Stimulated activated CD4-positive, alpha-beta T cell treated with anti-CD3 and anti-CD28 coated beads, Interleukin-2, amount 100 ng/mL, for 24 hours (primary cell): ENCODE results near the gene SESTD1.
A peak's percentile ranks its signal among the peaks of the same experiment; 100 is the strongest.
"Not testable (repeated sequence)": the region's sequence is repeated elsewhere in the genome, so short reads cannot be mapped to it uniquely, and the experiment has no call there.

ENCODE experiments used
- DNase-seq, 2 donors: peaks; one replicate each; pipeline ENCODE4 v3.0.0-alpha.2; 2020

The SESTD1 gene

DNA sequence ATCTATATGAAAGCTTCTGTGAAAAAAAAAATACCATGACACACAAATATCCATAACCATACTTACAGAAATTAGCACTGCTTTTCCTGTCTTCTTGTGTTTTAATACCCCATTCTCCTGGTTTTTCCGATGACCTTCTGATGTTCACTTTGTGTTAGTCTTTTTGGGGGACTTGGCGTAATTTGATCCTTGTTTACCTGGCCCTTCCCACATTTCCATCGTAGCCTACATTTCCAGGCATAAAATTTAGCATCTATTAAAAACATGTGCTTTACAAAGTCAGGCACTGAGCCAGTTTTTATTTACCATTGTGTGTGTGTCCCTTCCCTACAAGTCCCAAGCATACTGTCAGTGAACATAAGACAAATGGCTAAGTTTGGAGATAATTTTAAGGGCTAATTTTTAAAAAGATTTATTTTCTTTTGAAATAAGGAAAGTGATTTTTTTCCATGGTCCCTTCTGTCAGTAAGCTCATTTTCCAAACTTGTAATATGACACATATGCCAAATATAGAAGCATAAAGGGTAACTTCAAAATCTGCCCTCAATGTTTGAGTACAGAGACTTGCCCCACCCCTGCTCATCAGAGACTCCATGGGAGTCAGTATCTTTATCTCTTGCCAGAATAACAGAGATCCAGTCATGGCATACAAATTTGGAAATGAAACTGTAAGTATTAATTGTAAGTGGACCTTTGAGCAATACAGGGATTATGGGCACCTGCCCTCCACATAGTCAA is 27.3 kb downstream of the SESTD1 start:
- no peak for DNase-seq

DNA sequence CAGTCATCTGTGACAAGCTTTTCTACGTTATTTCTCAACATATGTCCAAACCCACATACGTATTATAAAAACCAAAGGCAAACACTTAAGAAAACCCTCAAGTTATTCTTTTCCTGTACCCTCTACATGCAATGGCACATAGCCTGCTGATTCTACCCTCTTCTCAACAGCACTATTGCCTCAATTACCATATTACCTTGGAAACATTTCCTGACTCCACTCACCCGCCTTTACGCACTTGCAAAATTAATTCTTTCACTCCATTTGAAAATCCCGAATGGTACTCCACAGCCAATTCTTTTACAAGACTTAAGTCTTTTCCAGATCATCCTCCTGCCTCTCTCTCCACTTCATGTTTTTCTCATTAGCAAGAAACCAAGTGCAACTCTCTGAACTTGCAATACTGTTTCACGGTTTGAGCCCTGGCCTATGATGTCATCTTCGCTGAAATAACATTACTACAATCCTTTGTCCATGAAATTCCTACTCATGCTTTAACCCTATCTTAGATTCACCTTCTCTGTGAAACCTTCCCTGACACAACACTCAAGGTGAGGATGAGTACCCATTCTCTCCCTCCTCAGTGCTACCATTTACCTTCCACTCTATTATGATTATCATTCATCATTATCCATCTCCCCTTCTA is 29.0 kb downstream of the SESTD1 start:
- DNase-seq, result no peak

DNA sequence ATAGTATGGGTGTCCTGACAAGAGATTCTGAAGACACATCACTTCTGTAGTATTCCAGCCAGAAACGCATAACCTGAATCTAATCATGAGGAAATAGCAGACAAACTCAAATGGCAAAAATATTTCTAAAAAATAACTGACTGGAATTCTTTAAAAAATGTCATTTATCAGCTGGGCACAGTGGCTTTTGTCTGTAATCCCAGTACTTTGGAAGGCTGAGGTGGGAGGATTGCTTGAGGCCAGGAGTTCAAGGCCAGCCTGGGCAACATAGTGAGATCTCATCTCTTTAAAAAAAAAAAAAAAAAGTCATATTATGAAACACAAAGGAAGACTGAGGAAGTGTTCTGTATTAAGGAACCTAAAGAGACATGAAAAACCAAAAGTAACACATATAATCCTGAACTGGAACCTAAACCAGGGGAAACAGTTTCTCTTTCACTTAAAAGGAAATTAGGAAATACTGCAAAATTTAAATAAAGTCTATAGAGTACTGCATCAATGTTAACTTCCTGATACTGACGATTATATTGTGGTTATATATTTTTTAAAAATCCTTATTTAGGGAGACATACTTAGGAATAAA is 29.9 kb downstream of the SESTD1 start:
- no peak for DNase-seq

DNA sequence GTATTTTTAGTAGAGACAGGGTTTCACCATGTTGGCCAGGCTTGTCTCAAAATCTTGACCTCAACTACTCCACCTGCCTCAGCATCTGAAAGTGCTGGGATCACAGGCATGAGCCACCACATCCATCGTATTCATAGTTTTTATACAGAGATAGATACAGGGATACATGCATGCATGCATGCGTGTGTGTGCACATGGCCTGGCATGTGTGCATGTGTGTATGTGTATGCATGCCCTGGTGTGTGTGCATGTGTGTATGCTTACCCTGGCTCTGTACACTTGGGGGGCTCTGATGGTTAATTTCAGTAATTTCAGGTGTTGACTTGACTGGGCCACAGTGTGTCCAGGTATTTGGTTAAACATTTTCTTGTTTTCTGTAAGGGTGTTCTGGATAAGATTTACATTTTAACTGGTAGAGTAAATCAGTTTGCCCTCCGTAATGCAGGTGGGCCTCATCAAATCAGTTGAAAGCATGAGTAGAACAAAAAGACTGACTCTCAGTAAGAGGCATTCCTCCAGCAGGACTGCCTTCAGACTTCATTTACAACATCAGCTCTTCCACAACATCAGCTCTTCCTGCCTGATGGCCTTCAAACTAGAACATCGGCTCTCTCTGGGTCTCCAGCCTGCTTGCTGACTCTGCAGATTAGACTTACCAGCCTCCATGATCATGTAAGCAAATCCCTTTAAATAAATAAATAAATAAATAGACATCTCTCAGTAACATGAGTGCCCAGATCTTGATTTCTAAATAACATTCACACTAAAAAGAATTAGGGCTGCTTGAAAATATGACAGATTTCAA is 30.8 kb downstream of the SESTD1 start:
- no peak for DNase-seq

DNA sequence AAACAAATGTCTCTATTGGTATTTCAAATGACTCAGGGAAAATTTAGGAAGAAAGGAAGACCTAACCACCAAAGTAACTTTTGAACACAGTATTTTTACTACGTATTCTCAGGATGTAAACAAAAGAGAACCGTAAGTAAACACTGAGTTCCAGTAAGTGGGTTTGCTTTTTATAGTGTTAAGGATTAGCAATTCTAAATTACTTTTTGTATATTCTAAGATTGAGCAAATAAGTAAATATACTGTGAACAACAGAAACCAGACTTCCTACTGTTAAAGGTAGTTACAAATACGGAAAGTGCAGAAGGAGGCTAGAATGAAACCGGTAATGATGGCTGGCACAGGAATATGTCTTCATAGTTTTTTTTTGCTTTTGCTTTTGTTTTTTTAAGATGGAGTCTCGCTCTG is 31.5 kb downstream of the SESTD1 start:
- no peak for DNase-seq

DNA sequence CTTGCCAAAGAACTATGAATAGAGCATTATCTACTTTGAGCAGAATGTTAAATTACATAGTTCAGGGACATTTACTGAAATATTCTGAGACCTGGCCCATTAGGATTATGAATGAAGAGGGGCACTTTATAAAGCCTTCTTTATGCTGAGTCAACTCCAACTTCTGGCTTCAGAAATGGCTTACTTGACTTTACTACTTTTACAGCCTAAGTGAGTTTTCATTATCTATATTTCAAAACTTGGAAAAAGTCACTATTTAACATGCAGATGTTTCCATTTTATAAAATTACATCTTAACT is 37.7 kb downstream of the SESTD1 start:
- no peak for DNase-seq

DNA sequence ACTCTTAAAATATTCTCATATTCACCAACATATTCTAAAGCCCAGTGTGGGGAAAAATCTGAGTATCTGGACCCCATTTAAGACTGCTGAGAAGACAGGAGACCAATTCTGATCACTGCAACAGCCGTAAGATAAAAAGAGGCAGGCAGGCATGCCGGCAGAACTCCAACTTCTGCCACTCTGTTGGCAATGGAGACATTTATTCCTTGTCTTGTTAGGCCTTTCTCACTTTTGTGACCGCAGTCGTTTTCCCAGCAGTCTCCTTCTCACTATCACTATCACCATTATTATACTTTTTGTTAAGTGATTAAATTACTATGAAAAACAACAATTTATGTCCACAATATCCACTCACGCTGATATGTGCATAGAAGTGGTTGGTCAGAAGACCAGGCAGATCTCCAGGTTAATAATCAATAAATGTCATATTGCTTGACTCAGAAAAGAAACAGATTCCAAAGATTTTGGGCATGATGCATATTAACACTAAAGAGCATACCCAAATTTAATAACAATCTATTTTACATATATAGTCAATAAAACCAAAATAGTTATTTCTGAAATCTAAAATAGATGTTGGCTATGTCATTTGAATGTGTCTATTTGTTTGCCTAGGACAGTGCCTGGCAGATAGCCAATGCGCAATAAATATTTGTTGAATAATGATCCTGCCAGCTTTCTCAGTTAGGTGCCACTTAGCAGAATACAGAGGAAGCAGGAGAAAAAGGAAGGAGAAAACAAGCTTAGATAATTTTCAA is 38.2 kb downstream of the SESTD1 start:
- DNase-seq, result no peak

DNA sequence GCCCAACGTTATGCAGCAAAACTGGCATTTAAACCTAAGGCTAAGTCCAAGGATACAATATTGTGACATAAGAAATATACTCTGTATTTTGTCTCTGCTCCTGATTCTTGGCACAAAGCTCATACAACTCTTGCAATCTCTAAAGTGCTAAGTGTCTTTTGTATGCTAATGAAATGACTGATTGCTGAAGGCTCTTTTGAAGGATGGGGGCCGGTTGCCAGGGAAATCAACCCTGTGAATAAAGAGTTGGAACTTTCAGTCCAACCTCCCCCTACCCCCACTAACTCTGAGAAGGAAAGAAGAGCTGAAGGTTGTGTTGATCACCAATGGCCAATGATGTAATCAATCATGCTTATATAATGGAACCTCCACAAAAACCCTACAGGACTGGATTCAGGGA is 40.3 kb downstream of the SESTD1 start:
- DNase-seq, result no peak

DNA sequence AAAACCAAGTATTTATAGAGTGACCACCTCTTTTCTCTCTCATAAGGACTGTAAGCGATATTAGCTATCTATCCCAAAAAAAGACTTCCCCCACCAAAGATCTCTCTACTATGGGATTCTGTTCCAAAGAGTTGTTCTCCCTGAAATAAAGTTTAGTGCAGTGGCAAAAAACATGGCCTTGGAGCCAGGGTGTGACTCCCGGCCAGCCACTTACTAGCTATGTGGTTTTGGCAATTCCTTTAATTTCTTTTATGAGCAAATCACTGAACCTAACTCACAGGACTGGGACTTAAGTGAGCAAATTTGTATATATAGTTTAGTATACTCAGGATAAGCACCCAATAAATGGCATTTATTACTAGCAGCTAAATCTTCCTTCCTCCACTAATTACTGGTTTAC is 42.6 kb downstream of the SESTD1 start:
- DNase-seq, result no peak

DNA sequence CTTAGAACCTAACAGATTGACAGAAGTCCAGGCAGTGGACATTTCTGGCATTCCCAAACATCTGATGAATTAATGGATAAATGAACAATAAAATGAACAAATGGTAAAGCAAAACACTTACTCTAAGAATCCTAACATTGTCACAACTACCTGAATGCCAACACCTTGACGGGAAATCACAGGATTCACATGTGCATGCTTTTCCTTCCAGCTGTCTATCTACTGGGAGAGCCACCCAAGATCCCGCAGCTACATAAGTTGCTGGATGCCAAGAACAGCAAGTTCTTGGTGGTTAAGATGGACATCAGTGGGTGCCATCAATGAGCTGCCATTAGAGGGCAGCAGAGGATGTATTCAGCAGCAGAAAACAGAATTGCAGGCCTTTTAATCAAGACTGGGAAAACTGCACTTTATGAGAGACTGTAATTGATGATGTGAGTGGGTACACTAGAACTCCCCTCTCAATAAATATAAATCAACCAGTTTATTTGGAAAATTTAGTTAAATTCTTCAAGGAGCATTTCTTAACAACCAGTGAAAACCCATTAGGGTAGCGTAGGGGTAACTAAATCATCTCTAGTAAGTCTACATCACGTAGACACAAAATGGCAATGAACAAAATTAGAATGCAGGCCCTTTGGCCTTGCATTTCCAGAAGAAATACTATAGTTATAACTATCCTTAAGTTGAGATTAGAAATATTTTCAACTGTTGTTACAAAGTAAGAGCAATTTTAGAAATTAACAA is 45.6 kb downstream of the SESTD1 start:
- DNase-seq, result peak; percentile 54 to 58

DNA sequence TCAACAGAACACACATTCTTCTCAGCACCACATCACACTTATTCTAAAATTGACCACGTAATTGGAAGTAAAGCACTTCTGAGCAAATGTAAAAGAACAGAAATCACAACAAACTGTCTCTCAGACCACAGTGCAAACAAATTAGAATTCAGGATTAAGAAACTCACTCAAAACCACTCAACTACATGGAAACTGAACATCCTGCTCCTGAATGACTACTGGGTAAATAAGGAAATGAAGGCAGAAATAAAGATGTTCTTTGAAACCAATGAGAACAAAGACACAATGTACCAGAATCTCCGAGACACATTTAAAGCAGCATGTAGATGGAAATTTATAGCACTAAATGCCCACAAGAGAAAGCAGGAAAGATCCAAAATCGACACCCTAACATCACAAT is 50.0 kb downstream of the SESTD1 start:
- not testable (repeated sequence) for DNase-seq

DNA sequence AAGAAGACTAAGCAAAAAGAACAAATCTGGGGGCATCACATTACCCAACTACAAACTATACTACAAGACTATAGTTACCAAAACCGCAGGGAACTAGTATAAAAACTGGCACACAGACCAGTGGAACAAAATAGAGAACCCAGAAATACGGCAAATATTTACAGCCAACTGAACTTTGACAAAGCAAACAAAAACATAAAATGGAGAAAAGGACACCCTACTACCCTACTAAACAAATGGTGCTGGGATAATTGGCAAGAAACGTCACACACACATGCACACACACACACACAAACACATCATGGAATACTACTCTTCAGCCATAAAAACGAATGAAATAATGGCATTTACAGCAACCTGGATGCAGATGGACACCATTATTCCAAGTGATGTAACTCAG is 53.3 kb downstream of the SESTD1 start:
- DNase-seq, result no peak

DNA sequence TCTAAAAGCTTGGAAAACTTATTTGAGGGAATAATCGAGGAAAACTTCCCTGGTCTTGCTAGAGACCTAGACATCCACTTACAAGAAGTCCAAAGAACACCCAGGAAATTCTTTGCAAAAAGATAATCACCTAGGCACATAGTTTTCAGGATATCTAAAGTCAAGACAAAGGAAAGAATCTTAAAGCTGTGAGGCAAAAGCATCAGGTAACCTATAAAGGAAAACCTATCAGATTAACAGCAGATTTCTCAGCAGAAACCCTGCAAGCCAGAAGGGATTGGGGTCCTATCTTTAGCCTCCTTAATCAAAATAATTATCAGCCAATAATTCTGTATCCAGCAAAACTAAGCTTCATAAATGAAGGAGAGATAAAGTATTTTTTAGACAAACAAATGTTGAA is 56.4 kb downstream of the SESTD1 start:
- not testable (repeated sequence) for DNase-seq

DNA sequence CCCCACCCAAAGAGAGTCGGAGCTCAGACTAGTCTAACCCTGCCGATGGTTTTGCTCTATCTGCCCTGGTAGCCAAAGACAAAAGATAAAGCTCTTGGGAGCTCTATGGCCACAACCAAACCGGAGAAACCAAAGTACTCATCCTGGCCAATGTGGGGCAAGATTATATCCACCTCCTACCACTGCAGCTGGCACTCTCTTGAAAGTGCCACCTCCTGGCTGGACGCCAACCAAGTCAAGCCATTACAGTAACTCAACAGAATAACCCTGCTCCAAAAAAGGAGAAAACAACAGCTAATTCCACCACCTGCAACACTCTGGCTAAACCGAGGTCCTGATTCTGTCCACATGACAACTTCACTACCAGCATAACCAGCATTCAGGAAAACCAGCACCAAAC is 57.6 kb downstream of the SESTD1 start:
- DNase-seq, result no peak

DNA sequence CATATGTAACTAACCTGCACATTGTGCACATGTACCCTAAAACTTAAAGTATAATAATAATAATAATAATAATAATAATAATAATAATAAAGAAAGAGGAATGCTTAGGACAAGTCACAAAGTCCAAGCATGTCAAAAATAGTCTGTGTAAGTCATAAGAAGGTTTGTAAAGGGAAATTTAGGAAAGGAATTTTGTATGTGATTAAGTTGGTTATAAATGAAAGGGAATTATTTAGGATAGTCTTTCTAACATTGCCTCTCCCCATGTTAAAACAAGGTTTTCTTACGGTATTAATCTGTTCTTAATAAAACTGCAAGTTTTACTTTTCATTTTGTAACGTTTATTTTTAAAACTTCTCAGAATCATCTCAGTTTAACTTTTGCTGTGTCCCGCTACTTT is 62.8 kb downstream of the SESTD1 start:
- DNase-seq, result no peak

DNA sequence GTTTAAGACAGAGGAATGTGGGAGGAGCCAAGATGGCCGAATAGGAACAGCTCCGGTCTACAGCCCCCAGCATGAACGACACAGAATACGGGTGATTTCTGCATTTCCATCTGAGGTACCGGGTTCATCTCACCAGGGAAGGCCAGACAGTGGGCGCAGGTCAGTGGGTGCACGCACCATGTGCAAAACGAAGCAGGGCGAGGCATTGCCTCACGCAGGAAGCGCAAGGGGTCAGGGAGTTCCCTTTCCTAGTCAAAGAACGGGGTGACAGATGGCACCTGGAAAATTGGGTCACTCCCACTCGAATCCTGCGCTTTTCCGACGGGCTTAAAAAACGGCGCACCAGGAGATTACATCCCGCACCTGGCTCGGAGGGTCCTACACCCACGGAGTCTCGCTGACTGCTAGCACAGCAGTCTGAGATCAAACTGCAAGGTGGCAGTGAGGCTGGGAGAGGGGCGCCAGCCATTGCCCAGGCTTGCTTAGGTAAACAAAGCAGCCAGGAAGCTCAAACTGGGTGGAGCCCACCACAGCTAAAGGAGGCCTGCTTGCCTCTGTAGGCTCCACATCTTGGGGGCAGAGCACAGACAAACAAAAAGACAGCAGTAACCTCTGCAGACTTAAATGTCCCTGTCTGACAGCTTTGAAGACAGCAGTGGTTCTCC is 68.6 kb downstream of the SESTD1 start:
- not testable (repeated sequence) for DNase-seq

DNA sequence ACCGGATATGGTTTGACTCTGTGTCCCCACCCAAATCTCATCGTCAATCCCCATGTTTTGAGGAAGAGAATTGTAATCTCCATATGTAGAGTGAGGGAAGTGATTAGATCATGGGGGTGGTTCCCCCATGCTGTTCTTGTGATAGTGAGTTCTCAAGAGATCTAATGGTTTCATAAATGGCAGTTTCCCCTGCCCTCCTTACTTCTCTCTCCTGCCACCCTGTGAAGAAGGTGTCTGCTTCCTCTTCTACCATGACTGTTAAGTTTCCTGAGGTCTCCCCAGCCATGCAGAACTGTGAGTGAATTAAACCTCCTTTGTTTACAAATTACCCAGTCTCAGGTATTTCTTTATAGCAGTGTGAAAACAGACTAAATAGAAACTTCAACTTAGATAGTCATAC is 69.5 kb downstream of the SESTD1 start:
- no peak for DNase-seq

DNA sequence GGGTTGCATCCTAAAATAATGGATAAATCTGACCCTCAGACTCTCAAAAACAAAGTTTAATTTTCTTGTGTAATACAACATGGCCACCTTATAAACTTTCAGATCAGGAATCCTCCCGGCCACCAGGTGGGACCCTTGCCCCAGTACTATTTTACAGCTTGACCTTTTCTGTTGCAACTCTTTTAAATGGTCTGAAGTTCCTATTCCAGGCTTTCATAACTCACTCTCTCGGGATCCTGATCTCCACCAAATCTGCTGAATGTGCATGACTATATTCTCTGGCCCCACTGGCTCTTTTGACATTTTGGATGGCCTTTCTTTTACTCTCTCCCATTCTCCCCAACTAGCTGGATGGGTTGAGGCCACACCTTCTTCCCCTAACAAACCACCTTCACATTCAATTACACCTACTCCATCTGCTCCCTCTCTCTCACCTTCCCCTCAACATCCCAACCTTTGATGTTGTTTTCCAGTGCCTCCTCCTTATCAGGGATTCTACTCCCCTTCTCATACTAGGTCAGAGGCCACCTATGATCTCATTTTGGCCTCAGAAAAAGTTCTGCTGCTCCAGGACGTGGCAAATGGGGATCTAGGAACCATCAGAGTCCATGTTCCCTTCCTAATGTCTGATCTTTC is 70.8 kb downstream of the SESTD1 start:
- DNase-seq, result no peak

DNA sequence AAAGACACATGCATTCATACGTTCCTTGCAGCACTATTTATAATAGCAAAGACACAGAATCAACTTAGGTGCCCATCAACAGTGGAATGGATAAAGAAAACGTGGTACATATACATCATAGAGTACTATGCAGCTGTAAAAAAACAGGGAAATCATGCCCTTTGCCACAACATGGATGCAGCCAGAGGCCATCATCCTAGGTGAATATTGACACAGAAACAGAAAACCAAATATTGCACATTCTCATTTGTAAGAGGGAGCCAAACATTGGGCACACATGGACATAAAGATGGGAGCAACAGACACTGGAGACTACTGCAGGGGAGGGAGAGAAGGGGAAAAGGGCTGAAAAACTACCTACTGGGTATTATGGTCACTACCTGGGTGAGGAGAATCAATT is 73.5 kb downstream of the SESTD1 start:
- DNase-seq, result no peak

DNA sequence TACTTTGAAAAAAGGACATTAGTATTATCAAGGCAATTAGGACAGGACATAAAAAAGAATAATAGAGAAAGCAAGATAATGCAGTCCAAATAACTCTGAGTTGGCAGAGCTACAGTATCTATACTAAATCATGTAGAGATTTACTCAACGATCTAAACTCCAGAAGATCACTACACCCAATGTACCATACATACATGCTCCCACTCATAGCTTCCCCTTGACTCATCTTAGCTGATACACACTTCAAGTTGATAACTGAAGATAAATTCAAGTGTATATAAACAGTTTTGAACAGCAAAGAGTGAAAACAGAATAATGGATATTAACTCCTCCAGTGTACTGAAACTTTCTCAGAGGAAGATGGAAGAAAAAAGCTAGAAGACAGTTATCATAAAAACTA is 78.5 kb downstream of the SESTD1 start:
- DNase-seq, result no peak

DNA sequence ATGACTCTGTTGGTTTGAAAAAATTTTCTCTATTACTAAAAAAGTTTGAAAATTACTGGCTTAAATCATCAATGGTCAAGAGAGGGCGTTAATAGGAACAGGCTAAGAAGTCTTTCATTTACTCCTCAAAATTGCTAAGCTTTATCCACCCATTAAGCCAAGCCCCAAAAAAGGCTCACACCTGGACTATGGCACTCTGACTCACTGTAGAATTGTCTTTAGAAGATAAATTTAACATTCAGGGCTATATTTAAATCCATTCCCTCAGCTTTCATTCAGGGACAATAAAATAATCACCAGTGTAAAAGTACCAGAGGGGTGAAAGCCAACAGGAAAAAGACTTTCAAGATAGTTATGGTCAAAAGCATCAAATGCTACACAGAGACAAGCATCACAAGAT is 80.0 kb downstream of the SESTD1 start:
- DNase-seq, result no peak
